Suppressor macrophage treated with lipopolysaccharide for 1 hour (primary cell): ENCODE results near the gene NUMA1.

ENCODE experiments used
- DNase-seq, 3 donors: peaks; one replicate each; pipeline ENCODE4 v3.0.0-alpha.2; 2020 to 2022

The NUMA1 gene

DNA sequence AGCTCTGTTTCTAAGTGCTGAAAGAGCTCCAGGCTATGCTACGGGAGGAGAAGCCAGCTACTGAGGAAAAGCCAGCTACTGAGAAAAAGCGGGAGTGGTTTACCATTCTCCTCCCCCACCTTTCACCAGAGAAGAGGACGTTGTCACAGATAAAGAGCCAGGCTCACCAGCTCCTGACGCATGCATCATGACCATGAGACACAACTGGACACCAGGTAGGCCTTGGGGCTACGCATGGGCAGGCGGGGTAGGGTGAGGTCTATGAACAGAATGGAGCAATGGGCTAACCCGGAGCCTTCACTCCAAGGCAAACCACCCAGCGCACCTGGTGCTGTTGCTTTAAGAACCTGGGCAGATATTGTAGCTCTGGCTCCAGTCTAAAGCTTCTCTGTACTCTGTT lies 80.5 kb downstream of the NUMA1 start:
- DNase-seq = peak in 1 of 3 donors; percentile 22

DNA sequence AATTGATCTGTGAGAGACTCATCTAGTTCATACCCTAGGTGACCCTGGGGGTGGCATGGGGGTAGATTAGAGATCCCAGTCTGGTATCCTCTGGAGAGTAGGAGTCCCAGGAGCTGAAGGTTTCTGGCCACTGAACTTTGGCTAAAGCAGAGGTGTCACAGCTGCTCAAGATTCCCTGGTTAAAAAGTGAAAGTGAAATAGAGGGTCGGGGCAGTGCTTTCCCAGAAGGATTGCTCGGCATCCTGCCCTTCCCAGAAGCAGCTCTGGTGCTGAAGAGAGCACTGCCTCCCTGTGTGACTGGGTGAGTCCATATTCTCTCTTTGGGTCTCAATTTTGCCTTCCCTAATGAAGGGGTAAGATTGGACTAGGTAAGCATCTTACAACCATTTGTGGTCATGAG lies 81.0 kb downstream of the NUMA1 start:
- DNase-seq = peak in 2 of 3 donors; percentile 42 to 57

- DNase-seq = peak; percentile 82 to 87 (median 83)
Measured at GRCh38 chr11:71998649-71999310, 81.6 kb downstream of the NUMA1 start, which contains the start of gene IL18BP. Gene IL18BP (plus strand): TSS chr11:71998909. CDS start chr11:71999985, 1,076 bp downstream.

- DNase-seq = no peak
Measured at GRCh38 chr11:71998061-71998460, 82.3 kb downstream of the NUMA1 start.

DNA sequence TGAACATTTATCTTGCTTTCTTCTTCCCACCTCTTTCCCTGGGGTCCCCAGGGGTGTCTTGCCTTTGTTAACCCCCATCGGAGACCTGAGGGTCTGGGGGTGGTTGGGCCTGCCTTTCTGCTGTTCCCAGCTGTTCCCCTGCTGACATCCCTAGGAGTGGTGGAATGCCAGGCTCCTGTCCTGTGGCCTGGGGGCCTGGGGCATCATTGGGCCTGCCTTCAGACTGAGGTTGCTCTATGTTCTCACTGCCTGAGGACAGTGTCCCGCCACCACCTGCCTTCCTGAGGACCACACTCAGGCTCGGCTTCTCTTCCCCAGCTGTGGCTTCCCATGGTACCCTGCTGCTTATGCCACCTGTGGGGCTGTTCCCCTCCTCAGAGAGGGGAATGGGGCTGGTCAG lies 82.7 kb downstream of the NUMA1 start:
- no peak for DNase-seq

- DNase-seq = peak; percentile 93 to 96 (median 96)
Measured at GRCh38 chr11:71996946-71997345, 83.4 kb downstream of the NUMA1 start.

DNA sequence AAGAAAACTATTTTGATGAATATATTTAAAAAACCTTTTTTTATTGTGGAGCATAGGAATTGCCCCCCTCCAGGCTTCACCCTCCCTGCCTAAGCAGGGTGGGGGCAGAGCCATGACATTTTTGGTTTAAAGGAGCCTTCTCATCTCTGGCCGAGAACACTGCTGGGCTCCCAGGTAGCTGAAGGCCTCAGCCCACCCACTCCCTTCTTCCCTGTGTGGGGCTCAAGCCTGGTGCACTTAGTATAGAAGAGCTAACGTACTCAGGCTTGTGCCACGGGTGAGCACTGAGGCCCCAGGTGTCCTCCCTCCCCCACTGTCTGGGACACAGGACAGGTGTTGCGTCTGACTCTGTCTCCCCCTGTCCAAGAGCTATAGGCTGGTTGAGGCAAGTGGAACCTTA lies 83.8 kb downstream of the NUMA1 start:
- no peak for DNase-seq

- DNase-seq = no peak
Measured at GRCh38 chr11:71995726-71996291, 84.5 kb downstream of the NUMA1 start.

GRCh38 chr11:71994786-71995185 lies 85.6 kb downstream of the NUMA1 start:
- DNase-seq = no peak

- no peak for DNase-seq
Measured at GRCh38 chr11:71992136-71992730, 88.1 kb downstream of the NUMA1 start.

DNA sequence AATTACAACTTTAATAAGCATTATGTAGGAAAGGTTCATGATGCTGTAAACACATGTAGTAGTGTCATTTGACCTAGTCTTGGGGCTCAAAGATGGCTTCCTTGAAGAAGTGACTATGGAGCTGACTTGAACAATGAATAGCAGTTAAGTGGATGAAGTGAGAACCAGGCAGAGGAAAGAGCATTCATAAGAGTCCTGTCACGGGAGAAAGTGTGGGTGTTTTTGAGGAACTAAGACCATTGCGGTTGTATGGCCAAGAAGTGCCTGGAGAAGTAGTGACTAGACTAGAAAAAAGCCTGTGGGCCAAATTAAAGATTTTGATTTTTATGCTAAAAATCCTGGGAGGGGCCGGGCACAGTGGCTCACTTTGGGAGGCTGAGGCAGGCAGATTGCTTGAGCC lies 88.8 kb downstream of the NUMA1 start:
- peak; percentile 88 to 94 (median 94) for DNase-seq

- no peak for DNase-seq
Measured at GRCh38 chr11:71990701-71991100, 89.6 kb downstream of the NUMA1 start.

DNA sequence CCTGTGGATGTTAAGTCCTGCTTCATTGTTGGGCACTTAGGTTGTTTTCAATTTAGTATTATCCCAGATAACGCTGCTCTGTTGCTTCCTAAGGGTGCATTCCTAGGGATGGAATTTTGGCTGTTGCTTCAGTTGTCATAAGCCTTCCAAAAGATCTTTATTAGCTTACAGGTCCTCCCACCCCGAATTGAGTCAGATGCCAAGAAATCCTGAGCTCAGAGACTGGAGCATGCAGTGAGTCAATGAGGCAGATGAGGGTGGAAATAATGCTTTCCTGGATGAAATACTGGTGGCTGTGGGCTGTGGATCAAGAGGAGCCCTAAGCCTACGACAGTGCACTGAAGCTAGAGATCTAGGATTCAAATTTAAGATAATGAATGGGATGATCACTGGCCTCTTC lies 92.3 kb downstream of the NUMA1 start:
- no peak for DNase-seq

DNA sequence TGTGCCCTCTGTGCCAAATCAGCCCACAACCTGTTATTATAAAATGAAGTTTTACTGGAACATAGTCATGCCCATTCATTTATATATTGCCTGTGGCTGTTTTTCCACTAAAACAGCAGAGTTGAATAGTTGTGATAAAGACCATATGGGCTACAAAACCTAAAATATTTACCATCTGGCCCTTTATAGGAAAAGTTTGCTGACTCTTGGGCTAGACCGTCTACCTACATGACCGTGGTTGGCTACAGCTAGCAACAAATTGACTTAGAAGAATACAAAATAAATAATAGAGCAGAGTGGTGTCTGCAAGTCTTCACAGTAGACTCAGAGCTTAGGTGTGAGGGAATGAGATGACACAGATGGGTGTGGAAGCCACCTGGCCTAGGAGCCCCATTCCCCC lies 92.8 kb downstream of the NUMA1 start:
- DNase-seq = no peak

DNA sequence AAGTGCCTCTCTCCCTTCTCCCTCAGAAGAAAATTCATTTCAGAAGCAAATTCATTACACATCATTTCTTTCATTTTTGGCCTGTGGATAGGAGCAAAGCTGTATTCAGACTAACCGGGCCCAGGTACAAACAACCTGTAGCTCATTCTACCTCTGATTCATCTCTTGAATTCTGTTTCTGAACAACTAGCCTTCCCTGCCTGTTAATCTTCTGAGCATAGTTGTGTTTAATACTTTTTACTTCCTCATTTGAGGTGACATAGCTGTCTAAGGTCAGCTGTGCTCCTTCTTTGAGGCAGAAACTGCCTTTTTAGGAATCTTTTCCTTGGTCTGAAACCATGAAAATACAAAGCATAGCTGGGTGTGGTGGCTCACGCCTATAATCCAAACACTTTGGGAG lies 94.2 kb downstream of the NUMA1 start:
- peak in 2 of 3 donors; percentile 34 to 43 for DNase-seq

DNA sequence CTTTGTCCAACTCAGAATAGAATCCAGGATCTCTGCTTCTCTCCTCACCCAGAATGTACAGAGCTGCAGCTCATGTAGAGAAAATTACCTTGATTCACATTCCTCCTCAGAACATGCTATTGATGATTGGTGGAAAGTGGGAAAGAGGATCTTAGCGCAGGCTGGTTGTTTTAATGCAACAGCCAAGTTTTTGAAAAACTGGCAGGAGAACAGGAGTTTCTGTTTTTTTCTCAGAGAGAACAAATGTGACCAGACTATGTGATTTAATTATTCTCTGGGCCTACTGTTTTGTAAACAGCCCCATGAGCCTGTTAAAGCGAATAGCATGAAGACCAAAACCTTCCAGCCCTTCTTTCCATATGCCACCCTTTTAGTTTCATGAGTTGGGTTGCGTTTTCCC lies 100.7 kb downstream of the NUMA1 start:
- DNase-seq = no peak

GRCh38 chr11:71979094-71979493 lies 101.2 kb downstream of the NUMA1 start:
- DNase-seq = no peak

- DNase-seq = peak; percentile 72 to 85 (median 81)
Measured at GRCh38 chr11:71977743-71978418, 102.5 kb downstream of the NUMA1 start.

DNA sequence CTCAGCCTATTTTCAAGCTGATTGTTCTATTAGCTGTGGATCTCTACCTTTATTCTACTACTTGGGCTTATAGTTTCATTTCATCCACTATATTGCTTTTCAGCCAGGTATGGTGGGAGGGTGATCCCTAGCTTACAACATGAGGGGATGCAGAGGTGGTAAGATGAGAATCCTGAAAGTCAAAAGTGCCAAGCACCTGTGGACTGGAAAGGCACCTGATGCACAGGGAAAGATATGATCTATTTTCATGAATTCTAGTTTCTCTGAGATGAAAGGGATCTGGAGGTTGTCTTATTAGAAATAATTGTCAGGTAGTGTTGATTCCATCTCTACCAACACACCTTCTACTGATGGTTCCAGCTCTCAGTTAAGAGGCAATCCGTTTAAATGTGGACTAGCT lies 103.3 kb downstream of the NUMA1 start:
- no peak for DNase-seq

DNA sequence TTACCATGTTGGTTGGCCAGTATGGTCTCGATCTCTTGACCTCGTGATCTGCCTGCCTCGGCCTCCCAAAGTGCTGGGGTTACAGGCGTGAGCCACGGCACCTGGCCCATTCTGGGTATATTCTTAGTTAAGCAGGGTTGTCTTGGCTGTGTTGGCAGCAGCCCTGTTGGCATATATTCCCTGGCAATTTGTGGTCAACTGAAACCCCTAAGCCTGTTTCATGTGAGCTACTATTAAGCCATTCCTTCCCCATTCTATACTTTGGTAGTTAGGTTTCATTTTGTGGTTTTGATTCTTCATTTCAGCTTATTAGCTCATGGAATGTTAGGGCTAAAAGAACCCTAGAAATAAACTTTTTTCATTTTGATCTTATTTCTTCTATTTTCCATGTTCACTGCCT lies 103.8 kb downstream of the NUMA1 start:
- no peak for DNase-seq

- no peak for DNase-seq
Measured at GRCh38 chr11:71971680-71972079, 108.7 kb downstream of the NUMA1 start.

DNA sequence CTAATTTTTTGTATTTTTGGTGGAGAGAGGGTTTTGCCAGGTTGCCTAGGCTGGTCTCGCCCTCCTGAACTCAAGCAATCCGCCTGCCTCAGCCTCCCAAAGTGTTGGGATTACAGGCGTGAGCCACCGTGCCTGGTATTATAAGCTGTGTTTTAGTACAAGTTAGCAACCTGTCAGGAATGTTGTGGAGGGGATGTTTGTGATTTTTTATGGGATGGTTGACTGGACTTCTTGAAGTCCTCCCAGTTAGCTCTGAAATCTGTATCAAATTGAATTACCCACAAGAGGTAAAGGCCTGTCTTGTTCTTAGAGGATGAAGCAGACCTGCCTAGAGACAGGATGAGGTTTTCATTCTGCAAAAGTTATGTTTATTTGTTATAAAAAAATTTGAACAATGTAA lies 115.7 kb downstream of the NUMA1 start:
- DNase-seq = no peak

GRCh38 chr11:71963468-71963867 lies 116.9 kb downstream of the NUMA1 start:
- no peak for DNase-seq
